HG03571 (cell line): Measurements from ENCODE around the gene TMEM120B.

Experiments
- ATAC-seq: cut with Tn5 transposase; IDR thresholded peaks from one replicate; pipeline ENCODE4 v1.9.1; 2021; ENCODE audit not compliant: unreplicated experiment

TMEM120B gene

DNA sequence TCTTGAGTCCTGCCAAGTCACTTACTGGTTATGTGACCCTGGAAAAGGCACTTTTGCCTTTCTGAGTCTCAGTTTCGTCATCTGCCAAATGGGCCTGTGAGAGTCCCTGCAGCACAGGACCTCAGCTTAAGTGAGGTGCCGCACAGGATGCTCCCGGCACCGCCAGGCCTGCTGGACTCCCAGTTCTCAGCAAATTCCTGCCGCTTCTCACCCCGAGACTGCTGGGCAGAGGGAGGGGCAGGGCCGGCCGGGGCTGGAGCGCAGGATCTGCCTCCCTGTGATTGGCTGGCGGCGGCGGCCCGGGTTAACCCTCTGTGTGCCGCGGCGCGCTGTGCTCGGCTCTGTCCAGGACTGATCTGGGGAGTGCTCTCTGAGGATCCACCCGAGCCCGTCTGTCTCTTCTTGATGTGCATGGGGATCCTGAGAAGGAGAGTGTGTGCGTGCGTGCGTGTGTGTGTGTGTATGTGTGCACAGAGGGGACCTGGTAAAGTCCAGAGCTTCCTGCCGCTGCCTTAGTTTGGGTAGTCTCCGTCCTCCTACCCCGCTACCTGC, 99.8 kb downstream of the TMEM120B start:
- ATAC-seq, result no peak

GRCh38 chr12:121812921-121813896, 100.7 kb downstream of the TMEM120B start:
- no peak for ATAC-seq

DNA sequence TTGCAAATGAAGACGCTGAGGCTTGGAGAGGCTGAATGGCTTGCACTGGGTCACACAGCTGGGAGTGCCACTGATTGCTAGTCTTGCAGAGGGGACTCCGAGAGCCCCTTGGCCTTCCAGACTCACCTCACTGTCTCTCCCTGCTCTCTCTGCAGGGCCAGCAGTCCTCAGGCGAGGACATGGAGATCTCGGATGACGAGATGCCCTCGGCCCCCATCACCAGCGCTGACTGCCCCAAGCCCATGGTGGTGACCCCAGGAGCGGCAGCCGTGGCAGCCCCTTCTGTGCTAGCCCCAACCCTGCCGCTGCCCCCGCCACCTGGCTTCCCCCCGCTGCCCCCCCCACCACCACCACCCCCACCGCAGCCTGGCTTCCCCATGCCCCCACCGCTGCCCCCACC, 101.4 kb downstream of the TMEM120B start:
- ATAC-seq, result no peak

DNA sequence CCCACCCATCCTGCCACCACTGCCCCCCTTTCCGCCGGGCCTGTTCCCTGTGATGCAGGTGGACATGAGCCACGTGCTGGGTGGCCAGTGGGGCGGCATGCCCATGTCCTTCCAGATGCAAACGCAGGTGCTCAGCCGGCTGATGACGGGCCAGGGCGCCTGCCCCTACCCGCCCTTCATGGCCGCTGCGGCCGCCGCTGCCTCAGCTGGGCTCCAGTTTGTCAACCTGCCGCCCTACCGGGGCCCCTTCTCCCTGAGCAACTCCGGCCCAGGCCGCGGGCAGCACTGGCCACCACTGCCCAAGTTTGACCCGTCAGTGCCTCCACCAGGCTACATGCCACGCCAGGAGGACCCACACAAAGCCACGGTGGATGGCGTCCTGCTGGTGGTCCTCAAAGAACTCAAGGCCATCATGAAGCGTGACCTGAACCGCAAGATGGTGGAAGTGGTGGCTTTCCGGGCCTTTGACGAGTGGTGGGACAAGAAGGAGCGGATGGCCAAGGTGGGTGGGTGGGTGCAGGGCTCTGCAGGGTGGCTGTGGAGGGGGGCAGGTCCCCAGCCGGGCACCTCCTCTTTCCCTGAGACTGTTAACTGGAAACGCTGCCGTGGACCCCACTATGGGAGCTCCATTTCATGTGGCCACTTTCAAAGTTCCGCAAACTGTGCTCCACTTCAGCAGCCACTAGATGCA, 102.0 kb downstream of the TMEM120B start:
- no peak for ATAC-seq

- ATAC-seq, result no peak
These were observed 102.7 kb downstream of the TMEM120B start for GRCh38 chr12:121815263-121815662.

DNA sequence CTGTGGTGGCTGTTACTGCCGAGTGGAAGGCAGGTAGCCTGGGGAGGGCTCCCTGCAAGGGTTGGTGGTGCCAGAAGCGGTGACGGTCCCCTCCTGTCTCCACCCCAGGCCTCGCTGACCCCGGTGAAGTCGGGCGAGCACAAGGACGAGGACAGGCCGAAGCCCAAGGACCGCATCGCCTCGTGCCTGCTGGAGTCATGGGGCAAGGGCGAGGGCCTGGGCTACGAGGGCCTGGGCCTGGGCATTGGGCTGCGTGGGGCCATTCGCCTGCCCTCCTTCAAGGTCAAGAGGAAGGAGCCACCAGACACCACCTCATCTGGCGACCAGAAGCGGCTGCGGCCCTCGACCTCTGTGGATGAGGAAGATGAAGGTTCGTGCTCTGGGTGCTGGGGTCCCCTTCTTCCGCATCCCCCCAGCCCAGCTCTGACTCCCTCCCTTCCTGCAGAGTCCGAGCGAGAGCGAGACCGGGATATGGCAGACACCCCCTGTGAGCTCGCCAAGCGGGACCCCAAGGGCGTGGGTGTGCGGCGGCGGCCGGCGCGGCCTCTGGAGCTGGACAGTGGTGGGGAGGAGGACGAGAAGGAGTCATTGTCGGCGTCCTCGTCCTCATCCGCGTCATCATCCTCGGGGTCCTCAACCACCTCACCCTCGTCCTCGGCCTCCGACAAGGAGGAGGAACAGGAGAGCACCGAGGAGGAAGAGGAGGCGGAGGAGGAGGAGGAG, 104.5 kb downstream of the TMEM120B start:
- ATAC-seq, result no peak

DNA sequence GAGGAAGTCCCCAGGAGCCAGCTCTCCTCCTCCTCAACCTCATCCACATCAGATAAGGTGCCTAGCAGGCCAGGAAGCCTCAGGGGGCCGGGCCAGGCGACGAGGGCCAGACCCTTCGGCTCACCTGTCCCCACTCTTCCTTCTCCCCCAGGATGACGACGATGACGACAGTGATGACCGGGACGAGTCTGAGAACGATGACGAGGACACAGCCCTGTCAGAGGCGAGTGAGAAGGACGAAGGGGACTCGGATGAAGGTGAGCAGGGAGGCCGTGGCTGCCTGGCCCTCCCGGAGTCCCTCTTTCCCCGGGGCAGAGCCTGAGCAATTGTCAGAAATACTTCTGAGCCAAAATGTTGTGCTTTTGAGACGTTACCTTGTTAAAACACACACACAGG, 105.1 kb downstream of the TMEM120B start:
- no peak for ATAC-seq

DNA sequence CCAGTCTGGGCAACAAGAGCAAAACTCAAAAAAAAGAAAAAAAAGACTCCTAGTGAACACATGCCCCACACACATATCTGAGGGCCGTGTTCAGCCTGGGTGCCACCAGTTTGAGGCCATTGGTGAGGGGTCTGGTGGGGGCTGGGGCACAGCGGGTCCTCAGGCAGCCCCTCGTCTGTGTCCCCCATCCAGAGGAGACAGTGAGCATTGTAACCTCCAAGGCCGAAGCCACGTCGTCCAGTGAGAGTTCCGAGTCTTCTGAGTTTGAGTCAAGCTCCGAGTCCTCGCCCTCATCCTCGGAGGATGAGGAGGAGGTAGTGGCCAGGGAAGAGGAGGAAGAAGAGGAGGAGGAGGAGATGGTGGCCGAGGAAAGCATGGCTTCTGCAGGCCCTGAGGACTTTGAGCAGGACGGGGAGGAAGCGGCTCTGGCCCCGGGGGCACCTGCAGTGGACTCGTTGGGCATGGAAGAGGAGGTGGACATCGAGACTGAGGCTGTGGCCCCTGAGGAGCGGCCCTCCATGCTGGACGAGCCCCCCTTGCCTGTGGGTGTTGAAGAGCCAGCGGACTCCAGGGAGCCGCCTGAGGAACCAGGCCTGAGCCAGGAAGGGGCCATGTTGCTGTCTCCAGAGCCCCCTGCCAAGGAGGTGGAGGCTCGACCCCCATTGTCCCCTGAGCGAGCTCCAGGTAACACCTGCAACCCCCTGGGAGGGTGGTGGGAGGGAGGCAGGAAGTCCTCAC, 106.8 kb downstream of the TMEM120B start:
- no peak for ATAC-seq

DNA sequence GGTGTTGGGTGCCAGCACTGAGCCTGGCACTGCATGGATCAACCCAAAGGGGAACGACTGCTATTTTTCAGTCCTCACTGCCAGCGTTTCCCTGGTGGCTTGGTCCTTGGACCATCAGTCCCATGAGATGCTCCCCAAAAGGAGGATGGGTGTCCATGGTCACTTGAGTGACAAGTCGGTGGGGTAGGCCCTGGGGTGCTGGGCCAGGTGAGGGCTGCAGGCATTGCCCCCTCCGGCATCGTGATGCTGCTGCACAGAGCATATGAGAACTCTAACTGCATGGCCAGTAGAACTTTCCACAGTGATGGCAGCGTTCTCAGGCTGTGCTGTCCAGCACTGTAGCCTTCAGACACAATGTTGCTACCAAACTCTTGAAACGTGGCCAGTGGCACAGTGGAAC, 107.5 kb downstream of the TMEM120B start:
- ATAC-seq, result no peak

GRCh38 chr12:121822393-121823100, 110.0 kb downstream of the TMEM120B start:
- no peak for ATAC-seq

- no peak for ATAC-seq
These were observed 110.7 kb downstream of the TMEM120B start for GRCh38 chr12:121823101-121823726.

DNA sequence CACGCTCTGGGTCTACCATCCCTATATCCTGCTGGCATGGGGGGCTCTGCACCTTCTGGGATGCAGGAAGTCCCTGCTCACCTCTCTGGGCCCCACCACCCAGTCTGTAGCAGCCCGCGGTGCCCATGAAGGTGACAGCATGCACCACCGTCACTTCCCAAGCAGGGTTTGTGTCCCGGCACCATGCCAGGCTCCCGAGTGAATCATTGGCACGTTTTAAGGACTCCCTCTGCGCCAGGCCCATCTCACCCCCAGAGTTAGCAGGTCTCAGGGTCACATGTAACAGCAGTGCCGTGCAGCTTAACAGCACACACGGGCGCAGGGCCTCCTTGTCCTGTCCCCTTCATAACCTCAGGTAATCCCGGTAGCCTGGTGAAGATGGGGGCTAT, 111.2 kb downstream of the TMEM120B start:
- ATAC-seq, result no peak

- ATAC-seq, result no peak
These were observed 112.5 kb downstream of the TMEM120B start for GRCh38 chr12:121825041-121825523.

DNA sequence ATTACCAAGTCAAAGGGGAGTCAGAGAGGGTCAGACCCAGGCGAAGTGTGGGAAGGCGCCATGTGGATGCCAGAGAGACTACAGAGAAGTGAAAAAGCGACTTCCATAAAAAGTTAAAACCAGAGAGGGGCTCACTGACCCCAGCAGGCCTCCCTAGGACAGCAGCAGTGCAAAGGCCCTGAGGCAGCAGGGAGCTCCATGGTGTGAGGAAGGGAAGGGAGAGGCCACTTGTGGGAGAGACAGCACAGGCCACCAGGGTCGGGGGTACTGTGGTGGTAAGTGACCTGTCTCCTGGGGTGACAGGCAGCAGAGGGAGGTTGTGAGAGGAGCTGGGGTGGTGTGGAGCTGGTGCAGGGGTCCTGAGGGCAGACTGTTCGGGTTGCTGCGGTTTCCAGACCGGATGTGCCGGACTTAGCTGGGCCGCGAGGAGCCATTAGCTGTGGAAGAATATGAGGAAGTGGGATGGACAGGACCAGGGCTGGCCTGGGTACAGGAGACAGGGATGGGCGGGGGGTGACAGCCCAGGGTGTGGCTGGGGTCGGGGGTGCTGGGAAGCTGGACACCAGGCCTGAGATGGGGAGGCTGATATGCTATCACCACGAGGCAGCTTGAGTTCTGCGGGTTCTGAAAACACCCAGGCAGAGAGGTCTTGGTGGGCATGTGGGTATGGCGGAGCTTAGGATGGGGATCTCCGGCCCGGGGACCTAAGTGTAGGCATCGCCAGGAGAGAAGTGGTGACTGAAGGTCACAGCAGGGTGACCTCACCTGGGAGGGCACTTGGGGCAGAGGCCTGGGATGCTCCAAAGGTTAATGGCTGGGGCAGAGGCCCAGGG, 114.0 kb downstream of the TMEM120B start:
- ATAC-seq, result no peak

DNA sequence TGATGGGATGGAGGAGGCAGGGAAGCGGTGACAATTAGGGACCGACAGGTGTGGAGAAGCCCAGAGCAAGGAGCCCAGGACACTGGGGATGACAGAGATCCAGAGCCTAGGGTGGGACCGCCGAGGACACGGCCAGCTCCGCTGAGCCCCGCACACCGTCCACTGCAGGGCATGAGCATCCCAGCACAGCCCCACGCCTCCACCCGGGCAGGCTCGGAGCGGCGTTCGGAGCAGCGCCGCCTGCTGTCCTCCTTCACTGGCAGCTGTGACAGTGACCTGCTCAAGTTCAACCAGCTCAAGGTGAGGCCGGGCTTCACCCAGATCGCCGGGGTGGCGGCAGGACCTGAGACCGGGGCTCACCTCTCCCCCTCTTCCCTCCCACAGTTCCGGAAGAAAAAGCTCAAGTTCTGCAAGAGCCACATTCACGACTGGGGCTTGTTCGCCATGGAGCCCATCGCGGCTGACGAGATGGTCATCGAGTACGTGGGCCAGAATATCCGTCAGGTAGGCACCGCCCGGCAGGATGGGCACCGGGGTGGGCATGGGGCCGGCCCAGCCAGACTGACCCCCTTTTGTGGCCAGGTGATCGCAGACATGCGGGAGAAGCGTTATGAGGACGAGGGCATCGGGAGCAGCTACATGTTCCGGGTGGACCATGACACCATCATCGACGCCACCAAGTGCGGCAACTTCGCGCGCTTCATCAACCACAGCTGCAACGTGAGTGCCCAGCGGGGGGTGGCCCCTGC, 115.0 kb downstream of the TMEM120B start:
- ATAC-seq, result no peak

DNA sequence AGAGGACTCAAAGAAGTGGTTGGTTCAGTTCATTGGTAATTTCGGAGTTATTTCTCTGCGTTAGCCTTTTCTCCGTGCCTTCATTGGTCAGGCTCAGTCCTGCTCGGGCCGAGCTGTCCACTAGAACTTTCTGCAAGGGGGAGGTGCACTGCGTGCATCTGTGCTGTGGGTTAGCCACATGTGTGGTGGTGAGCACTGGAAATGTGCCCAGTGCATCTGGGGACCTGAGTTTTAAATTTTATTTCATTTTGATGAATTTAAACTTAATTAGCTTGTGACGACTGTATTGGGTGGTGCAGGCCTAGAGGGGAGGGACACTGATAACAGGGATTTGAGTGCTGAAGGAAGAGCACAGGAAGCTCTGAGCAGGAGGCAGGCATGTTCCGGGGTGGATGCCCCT, 115.8 kb downstream of the TMEM120B start:
- no peak for ATAC-seq

DNA sequence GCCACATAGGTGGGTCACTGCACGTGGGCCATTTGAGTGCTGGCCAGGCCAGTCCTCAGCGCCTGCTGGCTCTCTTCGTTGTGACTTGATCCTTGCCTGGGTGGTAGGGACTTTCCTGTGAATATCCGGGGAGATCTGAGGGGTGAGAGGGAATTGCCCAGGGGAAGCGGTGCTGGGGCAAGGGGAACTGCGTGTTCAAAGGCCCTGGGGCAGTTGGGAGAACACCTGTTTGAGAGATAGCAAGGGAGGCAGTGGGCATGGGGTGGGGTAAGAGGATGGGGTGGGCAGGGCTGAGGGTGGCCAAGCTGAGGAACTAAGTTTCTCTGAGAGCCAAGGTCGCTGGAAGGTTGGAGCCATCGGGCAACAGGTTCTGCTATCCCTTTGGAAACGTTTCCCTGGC, 116.3 kb downstream of the TMEM120B start:
- no peak for ATAC-seq
